CD4-positive, alpha-beta T cell (primary cell): ENCODE data around the gene CRYBB1. TPM values are rescaled to one million over a fixed set of nuclear protein-coding genes. Genes with fewer than 3 reads are reported as not detected.
A peak's percentile ranks its signal among the peaks of the same experiment; 100 is the strongest.

ENCODE experiments used
- ATAC-seq: fragments of 200-7000 bp; cut with Tn5 transposase; one replicate; pipeline ENCODE4 v1.10.0; 2022; ENCODE audit warnings: mild to moderate bottlenecking; ENCODE audit not compliant: poor library complexity
- CTCF ChIA-PET: fragments of 350-600 bp; sonication (Branson Sonifier 250); formaldehyde crosslinking; loops from one replicate; lab custom pipeline; 2021; ENCODE audit warnings: antibody characterized with exemption, inconsistent platforms; lab: Charles Lee
- POLR2A ChIA-PET: fragments of 350-600 bp; sonication (Branson Sonifier 250); formaldehyde crosslinking; loops from one replicate; lab custom pipeline; 2021; ENCODE audit warnings: antibody characterized with exemption, inconsistent platforms; lab: Charles Lee
- DNase-seq, 14 experiments: peaks; one replicate each; pipeline ENCODE4 v3.0.0-alpha.2; 2013 to 2020; ENCODE audit warnings: mixed read lengths in 2 of 14
- H3K27ac ChIP-seq, 2 donors: one replicate each; pipeline versions ENCODE4 v1.5.1 to v1.7.0; 2013; ENCODE audit warnings: low read length in 2 of 2, low read depth in 1 of 2, mild to moderate bottlenecking in 1 of 2
- H3K27me3 ChIP-seq, 2 experiments: 1 replicate in 1 of 2; 2 replicates in 1 of 2; pipeline versions ENCODE4 v1.6.1 to v1.7.0; 2013; ENCODE audit warnings: low read length in 2 of 2, control low read depth in 1 of 2, mild to moderate bottlenecking in 1 of 2, moderate library complexity in 1 of 2; ENCODE audit not compliant: insufficient read depth in 2 of 2, control insufficient read depth in 1 of 2
- H3K36me3 ChIP-seq: one replicate; pipeline ENCODE4 v1.6.1; 2013; ENCODE audit warnings: low read length, control low read depth; ENCODE audit not compliant: insufficient read depth
- H3K4me1 ChIP-seq: one replicate; pipeline ENCODE4 v1.6.1; 2013; ENCODE audit warnings: low read length, control low read depth; ENCODE audit not compliant: insufficient read depth
- H3K4me3 ChIP-seq: one replicate; pipeline ENCODE4 v1.5.1; 2013; ENCODE audit warnings: mild to moderate bottlenecking, low read length, moderate library complexity
- H3K9me3 ChIP-seq, 2 experiments: 1 replicate in 1 of 2; 2 replicates in 1 of 2; pipeline versions ENCODE4 v1.6.1 to v1.7.0; 2013; ENCODE audit warnings: low read length in 2 of 2, mild to moderate bottlenecking in 2 of 2, control low read depth in 1 of 2, moderate library complexity in 1 of 2; ENCODE audit not compliant: control insufficient read depth in 1 of 2, insufficient read depth in 1 of 2
- H3K27ac Mint-ChIP-seq: one replicate; pipeline ENCODE4 v1.8.0; 2020; ENCODE audit warnings: mixed read lengths
- H3K27me3 Mint-ChIP-seq: one replicate; pipeline ENCODE4 v1.8.0; 2021; ENCODE audit warnings: mixed read lengths
- H3K36me3 Mint-ChIP-seq: one replicate; pipeline ENCODE4 v1.8.0; 2021; ENCODE audit warnings: low read depth, mixed read lengths
- H3K4me1 Mint-ChIP-seq: one replicate; pipeline ENCODE4 v1.8.0; 2021; ENCODE audit warnings: low read depth, mixed read lengths
- H3K4me3 Mint-ChIP-seq: one replicate; pipeline ENCODE4 v1.8.0; 2020; ENCODE audit warnings: mild to moderate bottlenecking, mixed read lengths
- H3K9me3 Mint-ChIP-seq: one replicate; pipeline ENCODE4 v1.8.0; 2020; ENCODE audit warnings: mixed read lengths
- intact Hi-C, 2 experiments: fragments of 100-400 bp; cut with DNase I in 1 of 2; cut with micrococcal nuclease in 1 of 2; formaldehyde crosslinking; loops; one replicate each; pipeline versions ENCODE4 v1.15.1 to v1.9.0; 2023 to 2025; cut with DNase I, micrococcal nuclease
- total RNA-seq, 174 experiments: library from RNA in 2 of 174; stranded (reverse) in 2 of 174; gene quantifications; one replicate each; pipeline ENCODE4 v1.2.3 and lab custom pipeline; 2021 to 2026
- TF ChIP-seq, protein P1 (sequence below): fragments of 200-600 bp; IDR thresholded peaks from one replicate; pipeline ENCODE4 v1.8.0; 2022; ENCODE audit warnings: antibody characterized with exemption, mild to moderate bottlenecking

CRYBB1 gene
- total RNA-seq, 2 experiments from 2014 or later = not detected

DNA sequence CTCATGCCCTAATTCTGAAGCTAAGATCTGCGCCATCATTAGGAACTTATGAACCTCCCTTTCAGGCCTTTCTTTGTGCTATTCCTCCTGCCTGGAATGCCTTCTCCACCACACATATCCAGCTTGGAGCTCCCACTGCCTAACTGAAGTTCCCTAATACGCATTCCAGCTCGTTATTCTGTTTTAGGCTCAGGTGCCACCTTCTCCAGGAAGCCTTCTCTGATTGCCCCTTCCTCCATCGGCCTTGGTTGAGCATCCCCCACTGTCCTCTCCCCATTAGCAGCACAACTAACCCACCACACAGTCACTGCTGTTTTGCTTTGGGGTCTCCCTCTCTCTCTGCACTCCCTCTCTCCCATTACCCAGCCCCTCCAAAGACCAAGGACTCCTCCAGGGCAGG is 5.2 kb downstream of the CRYBB1 start:
- H3K4me3 ChIP-seq = no peak overlapping the region
- H3K4me3 Mint-ChIP-seq = no peak overlapping the region
- H3K4me1 ChIP-seq = peaks cover 22% of the 10 kb centered on the region
- ChIA-PET CTCF (no interaction called here), POLR2A (no interaction called here)
- H3K9me3 ChIP-seq = no peaks in the 10 kb centered on the region
- no peak for DNase-seq
- no peaks in the 10 kb centered on the region for H3K36me3 ChIP-seq
- no peak for ATAC-seq
- no peaks in the 10 kb centered on the region for H3K9me3 Mint-ChIP-seq
- H3K27ac ChIP-seq = no peak overlapping the region
- no peaks in the 10 kb centered on the region for H3K36me3 Mint-ChIP-seq
- H3K4me1 Mint-ChIP-seq = peaks cover 9% of the 10 kb centered on the region
- no peak overlapping the region for H3K27ac Mint-ChIP-seq
- H3K27me3 ChIP-seq = no peaks in the 10 kb centered on the region
- H3K27me3 Mint-ChIP-seq = no peaks in the 10 kb centered on the region
- TF ChIP-seq, protein P1, sequence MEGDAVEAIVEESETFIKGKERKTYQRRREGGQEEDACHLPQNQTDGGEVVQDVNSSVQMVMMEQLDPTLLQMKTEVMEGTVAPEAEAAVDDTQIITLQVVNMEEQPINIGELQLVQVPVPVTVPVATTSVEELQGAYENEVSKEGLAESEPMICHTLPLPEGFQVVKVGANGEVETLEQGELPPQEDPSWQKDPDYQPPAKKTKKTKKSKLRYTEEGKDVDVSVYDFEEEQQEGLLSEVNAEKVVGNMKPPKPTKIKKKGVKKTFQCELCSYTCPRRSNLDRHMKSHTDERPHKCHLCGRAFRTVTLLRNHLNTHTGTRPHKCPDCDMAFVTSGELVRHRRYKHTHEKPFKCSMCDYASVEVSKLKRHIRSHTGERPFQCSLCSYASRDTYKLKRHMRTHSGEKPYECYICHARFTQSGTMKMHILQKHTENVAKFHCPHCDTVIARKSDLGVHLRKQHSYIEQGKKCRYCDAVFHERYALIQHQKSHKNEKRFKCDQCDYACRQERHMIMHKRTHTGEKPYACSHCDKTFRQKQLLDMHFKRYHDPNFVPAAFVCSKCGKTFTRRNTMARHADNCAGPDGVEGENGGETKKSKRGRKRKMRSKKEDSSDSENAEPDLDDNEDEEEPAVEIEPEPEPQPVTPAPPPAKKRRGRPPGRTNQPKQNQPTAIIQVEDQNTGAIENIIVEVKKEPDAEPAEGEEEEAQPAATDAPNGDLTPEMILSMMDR = no peak
- intact Hi-C loops = no loop called here

DNA sequence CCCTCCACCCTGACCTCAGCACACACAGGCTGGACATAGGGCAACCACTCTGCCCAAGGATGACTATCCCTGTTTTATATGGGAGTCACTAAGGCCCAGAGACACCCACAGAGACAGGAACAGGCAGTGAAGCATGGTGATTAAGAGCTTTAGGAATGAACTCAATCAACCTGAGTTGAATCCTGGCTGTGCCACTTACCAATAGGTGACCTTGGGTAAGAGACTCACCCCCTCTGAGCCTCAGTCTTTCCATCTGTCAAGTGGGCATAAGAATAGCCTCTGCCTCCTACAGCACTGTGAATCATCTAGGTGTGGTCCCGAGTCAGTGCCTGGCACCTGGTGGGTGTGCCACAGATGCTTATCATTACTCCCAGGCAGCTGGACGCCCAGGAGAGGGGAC is 6.8 kb downstream of the CRYBB1 start:
- Mint-ChIP-seq H3K4me1 (peaks cover 9% of the 10 kb centered on the region), H3K27me3 (no peaks in the 10 kb centered on the region), H3K9me3 (no peaks in the 10 kb centered on the region), H3K27ac (no peak overlapping the region), H3K36me3 (no peaks in the 10 kb centered on the region), H3K4me3 (no peak overlapping the region)
- TF ChIP-seq, protein P1 = no peak
- H3K4me1 ChIP-seq = peaks cover 22% of the 10 kb centered on the region
- intact Hi-C loops = no loop called here
- ChIA-PET POLR2A (interaction anchor here (0.7 to 1.1 kb wide), 2 partner anchors 17 to 33 kb away, joined by 3 to 4 read pairs; no protein-coding TSS in a partner anchor), CTCF (no interaction called here)
- DNase-seq (no peak), ATAC-seq (no peak)
- H3K27me3 ChIP-seq = no peaks in the 10 kb centered on the region
- H3K9me3 ChIP-seq = no peaks in the 10 kb centered on the region
- no peak overlapping the region for H3K4me3 ChIP-seq
- H3K36me3 ChIP-seq = no peaks in the 10 kb centered on the region
- H3K27ac ChIP-seq = no peak overlapping the region

DNA sequence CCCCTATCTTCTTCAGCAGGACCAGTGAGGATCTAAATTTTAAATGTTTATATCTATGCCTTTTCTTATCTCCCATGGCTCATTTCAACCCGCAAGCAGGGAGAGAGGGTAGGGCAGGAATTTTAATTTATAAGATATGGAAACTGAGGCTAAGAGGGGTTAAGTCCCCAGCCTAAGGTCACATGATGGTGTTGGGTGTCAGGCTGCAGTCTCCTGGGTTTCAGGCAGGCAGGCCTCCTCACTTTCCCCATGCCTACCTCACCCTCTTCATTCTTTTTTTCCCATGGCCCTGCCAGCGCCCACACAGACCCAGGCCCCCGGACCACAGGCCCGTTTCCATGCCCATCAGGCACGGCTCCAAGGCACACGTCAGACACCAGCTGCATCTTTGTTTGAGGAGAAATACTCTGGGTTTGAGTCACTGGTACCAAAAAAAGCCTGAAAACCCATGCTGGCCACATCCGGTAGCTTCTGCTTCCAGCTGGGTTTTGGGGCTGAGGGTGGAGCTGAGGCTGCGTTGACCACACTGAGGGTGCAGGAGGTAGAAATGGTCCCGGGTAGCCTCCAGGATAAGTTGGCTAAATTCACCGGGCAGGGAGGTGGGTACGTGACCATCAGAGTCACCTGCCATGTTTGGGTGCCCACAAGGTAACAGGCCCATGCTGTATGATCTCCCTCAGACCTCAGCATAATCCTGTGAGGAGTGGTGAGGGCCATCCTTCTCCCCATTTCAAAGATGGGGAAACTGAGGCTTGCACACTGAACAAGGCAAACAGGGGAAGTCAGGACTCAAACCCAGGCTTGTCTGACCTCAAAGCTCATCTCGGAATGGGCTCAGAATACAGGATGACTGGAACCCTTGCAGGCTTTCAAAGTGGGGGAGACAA is 7.5 kb downstream of the CRYBB1 start:
- Mint-ChIP-seq H3K27me3 (no peaks in the 10 kb centered on the region), H3K36me3 (no peaks in the 10 kb centered on the region), H3K27ac (no peak overlapping the region), H3K4me3 (no peak overlapping the region), H3K9me3 (no peaks in the 10 kb centered on the region), H3K4me1 (peaks cover 9% of the 10 kb centered on the region)
- H3K4me1 ChIP-seq = peaks cover 22% of the 10 kb centered on the region
- ChIA-PET CTCF (no interaction called here), POLR2A (interaction anchor here (0.7 to 1.1 kb wide), 2 partner anchors 16 to 34 kb away, joined by 3 to 4 read pairs; no protein-coding TSS in a partner anchor)
- no peaks in the 10 kb centered on the region for H3K27me3 ChIP-seq
- H3K9me3 ChIP-seq = no peaks in the 10 kb centered on the region
- TF ChIP-seq, protein P1 = no peak
- ATAC-seq (no peak), DNase-seq (peak in 6 of 14 experiments; percentile 2 to 80 (median 40))
- H3K36me3 ChIP-seq = no peaks in the 10 kb centered on the region
- intact Hi-C loops = no loop called here
- H3K4me3 ChIP-seq = no peak overlapping the region
- peak overlapping the region in 1 of 2 donors; percentile 23 for H3K27ac ChIP-seq
